Posterior cingulate gyrus (tissue), 11 donors: ENCODE measurements around the gene KLLN.
A peak's percentile ranks its signal among the peaks of the same experiment; 100 is the strongest.
"Not testable (repeated sequence)": the region's sequence is repeated elsewhere in the genome, so short reads cannot be mapped to it uniquely, and the experiment has no call there.

ENCODE experiments used
- DNase-seq, 10 donors: peaks; one replicate each; pipeline versions ENCODE4 v3.0.0 to v3.0.0-alpha.2; 2020 to 2021; ENCODE audit warnings: mixed read lengths in 3 of 10
- intact Hi-C: fragments of 100-400 bp; cut with DNase I; formaldehyde crosslinking; loops from one replicate; pipeline ENCODE4 v1.15.1; 2023

The KLLN gene

GRCh38 chr10:87845624-87845998, 17.7 kb downstream of the KLLN start:
- intact Hi-C loops: no loop called here
- DNase-seq: no peak

GRCh38 chr10:87844837-87845623, 18.3 kb downstream of the KLLN start:
- intact Hi-C loops: no loop called here
- no peak for DNase-seq

DNA sequence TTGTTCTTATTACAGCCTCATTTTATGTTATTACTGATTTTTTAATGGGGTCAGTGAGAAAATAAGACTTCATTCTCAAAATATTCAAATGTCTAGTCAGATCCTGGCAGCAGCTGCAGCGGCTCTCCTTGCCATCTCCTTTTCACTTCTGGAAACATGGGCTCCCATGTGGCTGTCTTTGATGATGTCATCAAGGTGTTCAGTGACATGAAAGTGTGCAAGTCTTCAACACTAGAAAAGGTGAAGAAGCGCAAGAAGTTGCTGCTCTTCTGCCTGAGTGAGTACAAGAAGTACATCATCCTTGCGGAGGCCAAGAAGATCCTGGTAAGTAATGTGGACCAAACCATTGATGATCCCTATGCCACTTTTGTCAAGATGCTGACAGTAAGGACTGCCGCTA, 19.6 kb downstream of the KLLN start:
- DNase-seq: no peak
- intact Hi-C loops: no loop called here

- intact Hi-C loops: no loop called here
- no peak for DNase-seq
Measured at GRCh38 chr10:87842776-87843497, 20.4 kb downstream of the KLLN start.

DNA sequence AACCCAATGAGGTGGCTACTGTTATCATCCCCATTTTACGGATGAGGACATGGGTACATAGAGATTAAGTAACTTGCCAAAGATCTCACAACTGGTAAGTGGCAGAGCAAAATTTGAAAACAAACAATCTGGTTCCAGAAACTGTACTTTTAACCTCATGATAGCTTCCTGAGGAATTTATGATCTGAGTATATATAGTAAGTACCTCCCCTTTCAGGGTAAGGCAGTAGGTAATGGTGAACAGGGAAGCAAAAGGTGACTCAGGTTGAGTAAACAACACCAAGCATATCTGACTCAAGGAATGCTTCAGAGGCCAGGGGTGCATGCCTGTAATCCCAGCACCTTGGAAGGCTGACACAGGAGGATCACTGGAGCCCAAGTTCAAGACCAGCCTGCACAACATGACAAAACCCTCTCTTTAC, 21.1 kb downstream of the KLLN start:
- DNase-seq: no peak
- intact Hi-C loops: no loop called here

- intact Hi-C loops: no loop called here
- DNase-seq: no peak
Measured at GRCh38 chr10:87841186-87841585, 22.1 kb downstream of the KLLN start.

DNA sequence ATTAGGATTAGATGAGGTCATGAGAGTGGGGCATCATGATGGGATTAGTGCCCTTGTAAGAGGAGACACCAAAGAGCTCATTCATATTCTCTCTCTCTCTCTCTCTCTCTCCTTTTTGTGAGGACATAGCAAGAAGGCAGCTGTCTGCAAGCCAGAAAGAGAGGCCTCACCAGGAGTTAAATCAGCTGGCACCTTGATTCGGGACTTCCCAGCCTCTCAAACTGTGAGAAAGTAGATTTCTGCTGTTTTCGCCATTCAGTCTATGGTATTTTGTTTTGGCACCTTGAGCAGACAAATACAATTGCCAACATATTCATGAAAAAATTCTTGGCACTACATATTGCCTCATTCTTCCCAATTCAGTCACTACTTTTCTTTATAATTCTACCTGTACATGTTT, 24.7 kb downstream of the KLLN start:
- intact Hi-C loops: no loop called here
- no peak for DNase-seq

GRCh38 chr10:87837445-87837844, 25.9 kb downstream of the KLLN start:
- DNase-seq: no peak
- intact Hi-C loops: no loop called here

- intact Hi-C loops: no loop called here
- no peak for DNase-seq
Measured at GRCh38 chr10:87836098-87836497, 27.2 kb downstream of the KLLN start.

GRCh38 chr10:87829986-87830729, 33.2 kb downstream of the KLLN start:
- no peak for DNase-seq
- intact Hi-C loops: no loop called here

- DNase-seq, intact Hi-C loops: not testable (repeated sequence)
Measured at GRCh38 chr10:87829051-87829450, 34.3 kb downstream of the KLLN start.

GRCh38 chr10:87827681-87828080, 35.7 kb downstream of the KLLN start:
- intact Hi-C loops: no loop called here
- no peak for DNase-seq

- no peak for DNase-seq
- intact Hi-C loops: no loop called here
Measured at GRCh38 chr10:87826653-87827052, 36.7 kb downstream of the KLLN start.

- peak in 1 of 10 donors; percentile 68 for DNase-seq
- intact Hi-C loops: loop anchor here (2.0 kb wide), 1 partner anchor 42 kb away; no protein-coding TSS in a partner anchor
Measured at GRCh38 chr10:87819289-87819585, 44.1 kb downstream of the KLLN start.

GRCh38 chr10:87818505-87819288, 44.6 kb downstream of the KLLN start:
- intact Hi-C loops: loop anchor here (2.0 kb wide), 1 partner anchor 42 kb away; no protein-coding TSS in a partner anchor
- peak; percentile 15 to 88 (median 54) for DNase-seq

GRCh38 chr10:87817609-87818504, 45.5 kb downstream of the KLLN start, which contains the start of gene ATAD1:
Gene ATAD1 (minus strand): TSS chr10:87818226. CDS start chr10:87814599, 3,627 bp downstream.
- peak; percentile 78 to 97 (median 84) for DNase-seq
- intact Hi-C loops: loop anchor here (2.0 kb wide), 1 partner anchor 43 kb away; no protein-coding TSS in a partner anchor

GRCh38 chr10:87816898-87817608, 46.3 kb downstream of the KLLN start:
- intact Hi-C loops: no loop called here
- DNase-seq: no peak

- intact Hi-C loops: no loop called here
- no peak for DNase-seq
Measured at GRCh38 chr10:87816163-87816897, 47.0 kb downstream of the KLLN start.
